OCI-LY3 (cell line): Measurements from ENCODE around the gene TSC22D1.
"Not testable (repeated sequence)": the region's sequence is repeated elsewhere in the genome, so short reads cannot be mapped to it uniquely, and the experiment has no call there.

Source experiments
- H2AFZ ChIP-seq: fragments of 200-600, 300-600 bp; shearing (Covaris generic); 2 replicates; pipeline ENCODE4 v1.6.0; 2014; ENCODE audit warnings: antibody characterized with exemption, low read depth, low read length
- H3K27ac ChIP-seq: fragments of 200-600, 300-600 bp; sonication (generic); 2 replicates; pipeline ENCODE4 v1.5.1; 2014; ENCODE audit warnings: mild to moderate bottlenecking, low read length, moderate library complexity, mixed read lengths
- H3K27me3 ChIP-seq: fragments of 200-600, 300-600 bp; sonication (generic); 2 replicates; pipeline ENCODE4 v1.6.1; 2014; ENCODE audit warnings: low read depth, low read length, mixed read lengths
- H3K36me3 ChIP-seq: fragments of 200-600, 300-600 bp; sonication (generic); replicated peaks from 2 replicates; pipeline ENCODE3; 2014; ENCODE audit warnings: low read depth, low read length, mixed read lengths
- H3K4me1 ChIP-seq: fragments of 300-600, 200-600 bp; sonication (generic); 2 replicates; pipeline ENCODE4 v1.6.1; 2014; ENCODE audit warnings: low read length, mixed read lengths
- H3K4me2 ChIP-seq: fragments of 200-600, 300-600 bp; sonication (generic); 2 replicates; pipeline ENCODE4 v1.6.1; 2014; ENCODE audit warnings: low read length, mixed read lengths
- H3K4me3 ChIP-seq: fragments of 300-600, 200-600 bp; sonication (generic); 2 replicates; pipeline ENCODE4 v1.5.1; 2014; ENCODE audit warnings: antibody characterized with exemption, mild to moderate bottlenecking, low read length, moderate library complexity
- H3K79me2 ChIP-seq: fragments of 300-600, 200-600 bp; shearing (Covaris generic); 2 replicates; pipeline ENCODE4 v1.6.1; 2014; ENCODE audit warnings: mild to moderate bottlenecking, low read length, mixed read lengths
- H3K9ac ChIP-seq: fragments of 300-600, 200-600 bp; shearing (Covaris generic); 2 replicates; pipeline ENCODE4 v1.6.0; 2014; ENCODE audit warnings: mild to moderate bottlenecking, low read length, moderate library complexity
- H3K9me3 ChIP-seq: fragments of 200-600, 300-600 bp; shearing (Covaris generic); 2 replicates; pipeline ENCODE4 v1.6.1; 2014; ENCODE audit warnings: low read length, mixed read lengths; ENCODE audit not compliant: insufficient read depth
- H4K20me1 ChIP-seq: fragments of 200-600, 300-600 bp; sonication (generic); 2 replicates; pipeline ENCODE4 v1.6.1; 2016; ENCODE audit warnings: low read length, mixed read lengths; ENCODE audit not compliant: insufficient read depth
- CTCF ChIP-seq: fragments of 200-600, 300-600 bp; sonication (generic); IDR thresholded peaks from 2 replicates; pipeline ENCODE4 v1.5.1; 2014; ENCODE audit warnings: antibody characterized with exemption, low read length, low read depth
- EZH2phosphoT487 ChIP-seq: fragments of 200-600 bp; shearing (Covaris generic); IDR thresholded peaks from 2 replicates; pipeline ENCODE4 v1.6.1; 2018; ENCODE audit warnings: antibody characterized with exemption, mixed run types, low read depth

Gene TSC22D1

GRCh38 chr13:44519642-44520041 lies 56.5 kb downstream of the TSC22D1 start:
- H3K36me3 ChIP-seq: no peaks in the 10 kb centered on the region
- H3K4me2 ChIP-seq: no peak overlapping the region
- no peak overlapping the region for H3K27ac ChIP-seq
- H3K27me3 ChIP-seq: no peaks in the 10 kb centered on the region
- no peak overlapping the region for H2AFZ ChIP-seq
- no peak overlapping the region for H3K4me3 ChIP-seq
- H3K9me3 ChIP-seq: no peaks in the 10 kb centered on the region
- peaks cover 19% of the 10 kb centered on the region for H3K4me1 ChIP-seq
- no peak for TF ChIP-seq CTCF
- TF ChIP-seq EZH2phosphoT487: no peak
- no peak overlapping the region for H3K9ac ChIP-seq
- no peaks in the 10 kb centered on the region for H4K20me1 ChIP-seq
- H3K79me2 ChIP-seq: no peaks in the 10 kb centered on the region

GRCh38 chr13:44516771-44517170 lies 59.4 kb downstream of the TSC22D1 start:
- Histone ChIP-seq H3K27ac (no peak overlapping the region), H3K9ac (no peak overlapping the region), H4K20me1 (no peaks in the 10 kb centered on the region), H2AFZ (no peak overlapping the region), H3K79me2 (no peaks in the 10 kb centered on the region), H3K27me3 (no peaks in the 10 kb centered on the region), H3K4me2 (no peak overlapping the region), H3K9me3 (no peaks in the 10 kb centered on the region), H3K36me3 (peaks cover 8% of the 10 kb centered on the region), H3K4me3 (no peak overlapping the region), H3K4me1 (no peaks in the 10 kb centered on the region)
- TF ChIP-seq EZH2phosphoT487: no peak
- no peak for TF ChIP-seq CTCF

DNA sequence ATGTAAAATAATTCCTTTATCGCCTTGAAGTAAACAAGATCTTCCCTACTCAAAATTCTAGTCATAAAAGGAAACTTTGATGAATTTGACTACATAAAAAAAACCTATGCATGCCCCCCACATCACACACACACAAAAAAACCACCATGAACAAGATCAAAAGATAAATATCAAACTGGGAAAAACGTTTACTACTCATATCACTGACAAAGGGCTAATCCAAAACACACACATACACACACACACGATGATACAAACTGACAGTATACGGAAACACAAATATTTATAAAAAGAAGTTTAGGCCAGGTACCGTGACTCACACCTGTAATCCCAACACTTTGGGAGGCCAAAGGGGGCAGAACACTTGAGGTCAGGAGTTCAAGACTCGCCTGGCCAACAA lies 61.9 kb downstream of the TSC22D1 start:
- Histone ChIP-seq H3K9ac (no peak overlapping the region), H3K27ac (no peak overlapping the region), H3K79me2 (no peaks in the 10 kb centered on the region), H3K27me3 (no peaks in the 10 kb centered on the region), H3K4me3 (no peak overlapping the region), H4K20me1 (no peaks in the 10 kb centered on the region), H2AFZ (no peak overlapping the region), H3K36me3 (peaks cover 8% of the 10 kb centered on the region), H3K9me3 (no peaks in the 10 kb centered on the region), H3K4me1 (no peaks in the 10 kb centered on the region), H3K4me2 (no peak overlapping the region)
- TF ChIP-seq EZH2phosphoT487 (no peak), CTCF (no peak)

GRCh38 chr13:44509853-44510252 lies 66.3 kb downstream of the TSC22D1 start:
- not testable (repeated sequence) for H3K9ac ChIP-seq, H3K36me3 ChIP-seq, H3K27me3 ChIP-seq, H3K4me1 ChIP-seq, H3K4me2 ChIP-seq, H2AFZ ChIP-seq, H3K27ac ChIP-seq, H3K4me3 ChIP-seq, H3K79me2 ChIP-seq, H3K9me3 ChIP-seq, H4K20me1 ChIP-seq

- no peaks in the 10 kb centered on the region for H3K4me1 ChIP-seq
Observed at GRCh38 chr13:44508562-44509077, 67.5 kb downstream of the TSC22D1 start.

More at GRCh38 chr13:44508562-44509077, 67.5 kb downstream of the TSC22D1 start:
- no peaks in the 10 kb centered on the region for H3K9me3 ChIP-seq
- no peak overlapping the region for H3K4me3 ChIP-seq
- H3K9ac ChIP-seq: no peak overlapping the region
- H3K4me2 ChIP-seq: no peak overlapping the region
- no peaks in the 10 kb centered on the region for H3K79me2 ChIP-seq
- H3K36me3 ChIP-seq: peaks cover 7% of the 10 kb centered on the region
- no peak overlapping the region for H3K27ac ChIP-seq
- no peak for TF ChIP-seq CTCF
- TF ChIP-seq EZH2phosphoT487: no peak
- no peaks in the 10 kb centered on the region for H3K27me3 ChIP-seq
- no peak overlapping the region for H2AFZ ChIP-seq
- no peaks in the 10 kb centered on the region for H4K20me1 ChIP-seq
